ENCODE data around the gene RERE.
A peak's percentile ranks its signal among the peaks of the same experiment; 100 is the strongest.

Gene RERE

GRCh38 chr1:8355439-8356255 lies 461.8 kb downstream of the RERE start:
- DNase-seq = no peak

- DNase-seq = no peak
Observed at GRCh38 chr1:8354038-8354437, 463.4 kb downstream of the RERE start.

- no peak for DNase-seq
Observed at GRCh38 chr1:8352886-8353785, 464.3 kb downstream of the RERE start.

GRCh38 chr1:8352471-8352845 lies 465.0 kb downstream of the RERE start:
- DNase-seq = no peak

GRCh38 chr1:8351693-8352470 lies 465.6 kb downstream of the RERE start:
- no peak for DNase-seq

GRCh38 chr1:8350914-8351684 lies 466.3 kb downstream of the RERE start:
- no peak for DNase-seq

- DNase-seq = peak; percentile 8
Observed at GRCh38 chr1:8349961-8350360, 467.5 kb downstream of the RERE start.

GRCh38 chr1:8349473-8349865 lies 468.0 kb downstream of the RERE start:
- no peak for DNase-seq

GRCh38 chr1:8348777-8349472 lies 468.5 kb downstream of the RERE start:
- DNase-seq = peak; percentile 52

- no peak for DNase-seq
Observed at GRCh38 chr1:8348047-8348776, 469.2 kb downstream of the RERE start.

GRCh38 chr1:8347635-8348034 lies 469.8 kb downstream of the RERE start:
- DNase-seq = peak; percentile 38

- no peak for DNase-seq
Observed at GRCh38 chr1:8345621-8346415, 471.6 kb downstream of the RERE start.

- DNase-seq = no peak
Observed at GRCh38 chr1:8344893-8345507, 472.4 kb downstream of the RERE start.

GRCh38 chr1:8343464-8344001 lies 473.9 kb downstream of the RERE start:
- no peak for DNase-seq

- no peak for DNase-seq
Observed at GRCh38 chr1:8343044-8343443, 474.4 kb downstream of the RERE start.

- no peak for DNase-seq
Observed at GRCh38 chr1:8342325-8342724, 475.1 kb downstream of the RERE start.

GRCh38 chr1:8340448-8340847 lies 477.0 kb downstream of the RERE start:
- peak; percentile 40 for DNase-seq

GRCh38 chr1:8339203-8339600 lies 478.2 kb downstream of the RERE start:
- no peak for DNase-seq

GRCh38 chr1:8338526-8339202 lies 478.8 kb downstream of the RERE start:
- DNase-seq = no peak
